Measurements from ENCODE around the gene RAB1B. TPM values are rescaled to one million over a fixed set of nuclear protein-coding genes. Genes with fewer than 3 reads are reported as not detected.

RAB1B gene
- total and polyA plus RNA-seq, 2 donors (not counting 1 experiment from before 2014, with no cell fraction given) = 77.1 to 77.8 TPM

DNA sequence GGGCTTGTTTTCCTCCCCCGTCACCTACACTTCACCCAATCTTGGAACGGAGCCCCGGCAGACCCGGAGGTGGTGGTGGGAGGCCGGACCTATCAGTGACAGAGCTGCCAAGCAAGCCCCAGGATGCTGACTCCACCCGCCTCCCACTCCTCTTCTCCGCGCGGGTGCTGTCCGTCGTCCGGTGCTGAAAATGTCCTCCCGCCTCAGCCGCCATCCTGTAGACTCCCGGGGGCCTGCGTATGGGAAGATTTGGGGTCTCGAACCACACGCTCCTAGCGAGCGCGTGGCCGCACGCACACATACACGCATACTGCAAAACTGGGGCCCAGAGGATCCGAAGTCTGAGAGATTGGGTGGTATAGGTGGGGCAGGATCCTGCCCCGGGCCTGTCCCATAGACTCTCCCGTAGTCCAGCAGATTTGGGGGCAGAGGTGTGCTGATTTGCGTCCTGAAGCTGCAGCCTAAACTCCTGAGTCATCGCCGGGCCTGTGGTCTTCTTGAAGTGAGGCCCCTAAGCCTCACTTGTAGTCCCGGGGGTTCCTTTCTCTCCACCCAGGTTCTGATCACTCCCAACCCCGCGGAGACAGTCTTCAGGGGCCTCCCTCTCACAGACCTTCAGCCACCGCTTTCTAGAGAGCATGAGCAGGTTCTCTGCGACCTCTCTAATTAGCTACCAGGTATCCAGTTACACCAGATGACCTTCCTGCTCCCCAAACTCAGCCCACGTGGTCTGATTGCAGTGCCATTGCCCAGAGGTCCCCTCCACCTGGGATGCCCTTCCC is 21.3 kb downstream of the RAB1B start:
- Mint-ChIP-seq H3K4me3 (peak overlapping the region; percentile 95), H3K27ac (peak overlapping the region; percentile 94), H3K27me3 (peaks cover 14% of the 10 kb centered on the region), H3K4me1 (peaks cover 37% of the 10 kb centered on the region), H3K9me3 (ENCODE audit: insufficient read depth) (no peaks in the 10 kb centered on the region)
- Histone ChIP-seq H3K9me3 (ENCODE audit: control extremely low read depth in 1 of 3, control insufficient read depth in 2 of 3, insufficient read depth in 1 of 3, low read length in 2 of 3) (peaks cover 0 to 4% (median 0%) of the 10 kb centered on the region in 3 donors), H3K9ac (ENCODE audit: low read length) (peak overlapping the region; percentile 95), H3K4me1 (ENCODE audit: control insufficient read depth in 2 of 2, insufficient read depth in 2 of 2, low read length in 2 of 2) (peaks cover 34 to 42% of the 10 kb centered on the region in 2 donors), H3K4me2 (replicated peaks; ENCODE audit: low read depth, low read length, poor library complexity, severe bottlenecking) (peak overlapping the region; percentile 94), H3K27me3 (replicated peaks in 1 of 4; ENCODE audit: control extremely low read depth in 1 of 4, control insufficient read depth in 3 of 4, insufficient read depth in 4 of 4, low read length in 3 of 4) (peaks cover 2 to 33% (median 15%) of the 10 kb centered on the region in 4 experiments), H3K79me2 (ENCODE audit: control insufficient read depth, insufficient read depth, low read length) (peaks cover 35% of the 10 kb centered on the region), H2AFZ (ENCODE audit: insufficient read depth, low read depth, low read length, poor library complexity, severe bottlenecking) (peak overlapping the region; percentile 83), H3K27ac (ENCODE audit: low read length in 2 of 2) (peak overlapping the region; percentile 53 to 88), H4K20me1 (ENCODE audit: control insufficient read depth, insufficient read depth, low read length, poor library complexity, severe bottlenecking) (peaks cover 26% of the 10 kb centered on the region), H3K36me3 (replicated peaks in 1 of 2; ENCODE audit: control extremely low read depth in 1 of 2, control insufficient read depth in 1 of 2, extremely low read depth in 1 of 2, insufficient read depth in 2 of 2, low read length in 1 of 2) (peaks cover 0 to 11% of the 10 kb centered on the region in 2 experiments), H3K4me3 (ENCODE audit: control extremely low read depth in 1 of 5, extremely low read depth in 1 of 5, insufficient read depth in 1 of 5, low read depth in 2 of 5, low read length in 4 of 5) (peak overlapping the region; percentile 53 to 86 (median 75))
- ChIA-PET CTCF (interaction anchor here (0.8 to 2.3 kb wide), 7 partner anchors 9 to 238 kb away, joined by 3 to 13 read pairs (median 4); partner anchors contain the start of genes RAB1B and SF3B2), POLR2A (interaction anchor here (1.0 to 1.8 kb wide), 3 partner anchors 22 to 132 kb away, joined by 3 to 13 read pairs (median 7); partner anchors contain the start of gene RAB1B)
- intact Hi-C loops (cut with micrococcal nuclease) = loop anchor here (1.0 to 5.0 kb wide), 4 partner anchors 21 to 177 kb away; partner anchors contain the start of genes PELI3, RAB1B and SLC29A2
- TF ChIP-seq, protein P1, sequence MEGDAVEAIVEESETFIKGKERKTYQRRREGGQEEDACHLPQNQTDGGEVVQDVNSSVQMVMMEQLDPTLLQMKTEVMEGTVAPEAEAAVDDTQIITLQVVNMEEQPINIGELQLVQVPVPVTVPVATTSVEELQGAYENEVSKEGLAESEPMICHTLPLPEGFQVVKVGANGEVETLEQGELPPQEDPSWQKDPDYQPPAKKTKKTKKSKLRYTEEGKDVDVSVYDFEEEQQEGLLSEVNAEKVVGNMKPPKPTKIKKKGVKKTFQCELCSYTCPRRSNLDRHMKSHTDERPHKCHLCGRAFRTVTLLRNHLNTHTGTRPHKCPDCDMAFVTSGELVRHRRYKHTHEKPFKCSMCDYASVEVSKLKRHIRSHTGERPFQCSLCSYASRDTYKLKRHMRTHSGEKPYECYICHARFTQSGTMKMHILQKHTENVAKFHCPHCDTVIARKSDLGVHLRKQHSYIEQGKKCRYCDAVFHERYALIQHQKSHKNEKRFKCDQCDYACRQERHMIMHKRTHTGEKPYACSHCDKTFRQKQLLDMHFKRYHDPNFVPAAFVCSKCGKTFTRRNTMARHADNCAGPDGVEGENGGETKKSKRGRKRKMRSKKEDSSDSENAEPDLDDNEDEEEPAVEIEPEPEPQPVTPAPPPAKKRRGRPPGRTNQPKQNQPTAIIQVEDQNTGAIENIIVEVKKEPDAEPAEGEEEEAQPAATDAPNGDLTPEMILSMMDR (IDR thresholded peaks at IDR 0.05) = no peak
- no peak for TF ChIP-seq EZH2 (IDR thresholded peaks at IDR 0.05; ENCODE audit: borderline replicate concordance, insufficient read depth, low read depth, low read length, poor library complexity, severe bottlenecking)
- 13% methylated on average over 31 of the region's 36 CpGs for WGBS (ENCODE audit: insufficient coverage)
- ATAC-seq (ENCODE audit: low read depth) = peak; percentile 36
- no peak for DNase-seq

DNA sequence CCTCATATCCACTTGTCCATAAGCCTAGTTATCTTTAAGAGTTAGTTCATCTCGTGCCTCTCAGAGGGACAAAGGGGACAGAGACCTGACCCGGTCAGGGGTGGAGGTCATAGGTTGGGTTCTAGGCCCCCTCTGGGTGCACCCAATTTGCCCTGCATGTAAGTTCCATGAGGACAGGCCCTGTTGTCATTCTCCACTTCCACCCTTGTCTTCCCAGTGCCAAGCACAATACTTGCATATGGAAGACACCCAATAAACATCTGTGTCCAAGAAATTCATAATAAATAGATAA is 21.8 kb downstream of the RAB1B start:
- Mint-ChIP-seq H3K9me3 (ENCODE audit: insufficient read depth) (no peaks in the 10 kb centered on the region), H3K27ac (peak overlapping the region; percentile 94), H3K4me3 (peak overlapping the region; percentile 95), H3K27me3 (peaks cover 14% of the 10 kb centered on the region), H3K4me1 (peaks cover 37% of the 10 kb centered on the region)
- ChIA-PET POLR2A (no interaction called here), CTCF (no interaction called here)
- peaks cover 2 to 33% (median 15%) of the 10 kb centered on the region in 4 experiments for H3K27me3 ChIP-seq (replicated peaks in 1 of 4; ENCODE audit: control extremely low read depth in 1 of 4, control insufficient read depth in 3 of 4, insufficient read depth in 4 of 4, low read length in 3 of 4)
- DNase-seq (no peak), ATAC-seq (ENCODE audit: low read depth) (no peak)
- H3K27ac ChIP-seq (ENCODE audit: low read length in 2 of 2) = no peak overlapping the region
- TF ChIP-seq, protein P1 (IDR thresholded peaks at IDR 0.05) = no peak
- TF ChIP-seq EZH2 (IDR thresholded peaks at IDR 0.05; ENCODE audit: borderline replicate concordance, insufficient read depth, low read depth, low read length, poor library complexity, severe bottlenecking) = no peak
- peaks cover 0 to 6% of the 10 kb centered on the region in 2 experiments for H3K36me3 ChIP-seq (replicated peaks in 1 of 2; ENCODE audit: control extremely low read depth in 1 of 2, control insufficient read depth in 1 of 2, extremely low read depth in 1 of 2, insufficient read depth in 2 of 2, low read length in 1 of 2)
- H3K9me3 ChIP-seq (ENCODE audit: control extremely low read depth in 1 of 3, control insufficient read depth in 2 of 3, insufficient read depth in 1 of 3, low read length in 2 of 3) = peaks cover 0 to 4% (median 0%) of the 10 kb centered on the region in 3 donors
- H3K4me2 ChIP-seq (replicated peaks; ENCODE audit: low read depth, low read length, poor library complexity, severe bottlenecking) = peak overlapping the region; percentile 94
- H2AFZ ChIP-seq (ENCODE audit: insufficient read depth, low read depth, low read length, poor library complexity, severe bottlenecking) = no peak overlapping the region
- H3K4me3 ChIP-seq (ENCODE audit: control extremely low read depth in 1 of 5, extremely low read depth in 1 of 5, insufficient read depth in 1 of 5, low read depth in 2 of 5, low read length in 4 of 5) = no peak overlapping the region
- H4K20me1 ChIP-seq (ENCODE audit: control insufficient read depth, insufficient read depth, low read length, poor library complexity, severe bottlenecking) = peaks cover 23% of the 10 kb centered on the region
- no CpG with 5 or more reads among the region's 2 CpGs for WGBS (ENCODE audit: insufficient coverage)
- H3K9ac ChIP-seq (ENCODE audit: low read length) = no peak overlapping the region
- H3K79me2 ChIP-seq (ENCODE audit: control insufficient read depth, insufficient read depth, low read length) = peaks cover 32% of the 10 kb centered on the region
- peaks cover 34 to 42% of the 10 kb centered on the region in 2 donors for H3K4me1 ChIP-seq (ENCODE audit: control insufficient read depth in 2 of 2, insufficient read depth in 2 of 2, low read length in 2 of 2)
- intact Hi-C loops (cut with micrococcal nuclease) = no loop called here

Data from B cell (primary cell).